CD4-positive, alpha-beta T cell treated with Interleukin-15 for 1 hour (primary cell): ENCODE measurements around the gene COA3.
"Not testable (repeated sequence)": the region's sequence is repeated elsewhere in the genome, so short reads cannot be mapped to it uniquely, and the experiment has no call there.

Source experiments
- DNase-seq: peaks from one replicate; pipeline ENCODE4 v3.0.0-alpha.2; 2020

COA3 gene

DNA sequence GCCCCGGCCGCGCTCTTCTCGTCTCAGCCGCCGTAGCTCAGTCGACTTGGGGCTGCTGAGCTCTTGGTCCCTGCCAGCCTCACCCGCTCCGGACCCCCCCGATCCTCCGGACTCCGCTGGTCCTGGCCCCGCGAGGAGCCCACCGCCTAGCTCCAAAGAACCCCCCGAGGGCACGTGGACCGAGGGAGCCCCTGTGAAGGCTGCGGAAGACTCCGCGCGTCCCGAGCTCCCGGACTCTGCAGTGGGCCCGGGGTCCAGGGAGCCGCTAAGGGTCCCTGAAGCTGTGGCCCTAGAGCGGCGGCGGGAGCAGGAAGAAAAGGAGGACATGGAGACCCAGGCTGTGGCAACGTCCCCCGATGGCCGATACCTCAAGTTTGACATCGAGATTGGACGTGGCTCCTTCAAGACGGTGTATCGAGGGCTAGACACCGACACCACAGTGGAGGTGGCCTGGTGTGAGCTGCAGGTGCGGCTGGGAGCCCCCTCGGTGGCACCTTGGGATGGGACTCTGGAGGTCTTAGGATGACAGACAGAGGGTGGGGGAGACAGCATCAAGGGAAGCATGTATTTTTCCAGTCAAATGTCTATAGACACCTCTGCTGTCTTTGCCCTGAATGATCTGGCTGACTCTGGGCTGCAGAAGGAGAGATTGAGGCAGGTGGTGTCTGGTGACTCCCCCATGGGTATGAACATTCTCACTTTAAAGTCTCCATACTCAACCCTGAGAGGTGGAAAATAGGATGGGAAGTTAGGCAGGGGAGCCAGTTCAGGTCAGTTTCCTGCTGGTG is 17.5 kb downstream of the COA3 start:
- DNase-seq: no peak

DNA sequence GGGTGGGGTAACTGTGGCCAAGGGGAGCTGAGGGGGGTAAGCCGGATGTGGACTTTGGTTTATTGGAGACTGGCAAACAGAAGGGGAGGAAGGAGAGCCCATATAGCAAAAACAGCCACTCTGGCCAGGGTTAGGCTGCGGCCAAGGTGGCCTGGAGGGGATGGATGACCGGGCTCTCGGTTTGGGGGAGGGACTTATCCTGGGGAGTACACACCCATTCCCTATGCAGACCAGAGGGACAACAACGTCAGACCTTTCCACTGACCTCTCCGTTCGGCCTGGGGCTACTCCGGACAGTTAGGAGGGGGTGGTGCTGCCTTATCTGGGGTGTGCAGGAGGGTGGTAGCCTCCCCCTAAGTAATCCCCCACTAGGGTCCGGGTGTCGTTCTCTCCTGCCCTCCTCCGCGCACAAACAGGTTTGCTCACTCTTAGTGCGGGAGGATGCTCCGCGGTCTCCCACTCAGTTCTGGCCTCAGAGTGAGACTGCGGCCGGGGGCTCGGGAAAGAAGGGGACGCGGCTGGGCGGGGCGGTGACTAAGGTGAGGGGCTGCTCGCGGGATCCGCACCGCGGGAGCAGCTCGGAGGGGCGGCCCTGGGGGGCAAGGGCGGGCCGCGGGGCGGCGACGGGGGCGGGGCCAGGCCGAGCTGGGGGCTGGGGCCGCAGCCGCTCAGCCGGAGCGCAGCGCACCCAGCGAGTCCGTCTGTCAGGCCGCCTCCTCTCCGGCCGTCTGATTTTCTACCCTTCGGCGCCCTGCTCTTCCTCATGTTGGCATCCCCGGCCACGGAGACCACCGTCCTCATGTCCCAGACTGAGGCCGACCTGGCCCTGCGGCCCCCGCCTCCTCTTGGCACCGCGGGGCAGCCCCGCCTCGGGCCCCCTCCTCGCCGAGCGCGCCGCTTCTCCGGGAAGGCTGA is 18.3 kb downstream of the COA3 start, which contains the start of gene WNK4:
Gene WNK4 (plus strand): TSS at position 675 of the 915 bp plus-strand sequence. CDS start 89 bp downstream, at position 764.
- no peak for DNase-seq

DNA sequence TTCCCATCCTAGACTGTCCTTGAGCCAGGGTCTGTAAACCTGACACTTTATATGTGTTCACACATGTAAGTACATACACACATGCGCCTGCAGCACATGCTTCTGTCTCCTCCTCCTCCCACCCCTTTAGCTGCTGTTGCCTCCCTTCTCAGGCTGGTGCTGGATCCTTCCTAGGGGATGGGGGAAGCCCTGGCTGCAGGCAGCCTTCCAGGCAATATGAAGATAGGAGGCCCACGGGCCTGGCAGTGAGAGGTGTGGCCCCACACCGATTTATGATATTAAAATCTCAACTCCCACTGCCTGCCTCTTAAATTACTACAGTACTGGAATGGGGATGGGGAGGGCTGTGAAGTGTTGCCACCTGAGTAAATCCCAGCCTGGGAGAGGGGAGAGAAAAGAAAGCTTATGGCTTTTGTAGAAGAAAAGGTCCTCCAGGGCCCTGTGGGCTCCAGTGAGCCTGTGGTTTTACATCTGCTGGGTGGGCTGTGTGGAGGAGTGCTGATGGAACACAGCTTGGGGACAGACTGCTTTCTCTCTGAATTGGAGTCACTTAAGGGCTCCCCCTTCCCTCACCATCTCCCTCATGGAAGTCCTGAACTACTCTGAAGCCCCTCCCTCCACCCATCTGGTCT is 19.1 kb downstream of the COA3 start:
- DNase-seq: no peak

DNA sequence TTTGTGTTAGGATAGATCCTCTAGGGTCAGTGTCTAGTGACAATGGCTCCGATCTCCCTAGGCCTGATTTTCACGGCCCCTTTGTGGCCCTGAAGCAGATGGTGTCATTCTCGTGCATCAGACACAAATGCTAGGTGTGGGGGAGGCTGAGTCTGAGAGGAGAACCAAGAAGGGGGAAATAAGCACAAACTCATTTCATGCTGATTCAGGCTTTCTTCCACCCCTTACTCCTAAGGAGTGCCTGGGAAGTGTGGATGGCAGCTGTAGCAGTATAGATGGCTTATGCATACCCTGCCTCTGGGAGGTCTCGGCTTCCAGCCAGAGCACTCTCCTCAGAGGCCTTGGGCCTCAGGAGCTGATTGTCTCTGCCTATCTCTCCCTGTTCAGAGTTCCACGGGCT is 19.9 kb downstream of the COA3 start:
- DNase-seq: no peak

DNA sequence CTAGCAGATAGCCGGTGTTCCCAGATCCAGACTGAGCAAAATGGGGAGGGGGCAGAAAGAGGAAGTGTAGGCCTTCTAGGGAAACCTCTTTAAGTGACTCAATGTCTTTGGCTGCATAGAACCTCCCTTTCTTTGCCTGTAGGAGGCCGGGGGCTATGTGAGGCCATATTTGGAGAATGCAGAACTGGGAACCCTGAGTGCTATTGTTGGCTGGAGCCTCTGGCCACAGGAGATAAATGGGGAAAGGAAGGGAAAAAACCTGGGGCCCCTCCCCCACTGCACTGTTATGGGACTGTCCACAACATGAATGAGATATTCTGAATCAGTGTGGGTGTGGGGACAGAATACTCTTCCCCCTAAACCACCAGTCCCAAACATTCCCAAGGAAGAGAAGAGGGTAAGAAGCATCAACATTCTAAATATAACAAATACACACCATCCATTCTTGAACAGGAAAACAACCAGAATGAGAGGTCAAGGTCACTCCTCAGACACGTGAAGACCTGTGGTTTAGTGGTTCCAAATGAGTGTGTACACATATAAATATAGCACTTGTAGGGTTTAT is 22.9 kb downstream of the COA3 start:
- DNase-seq: no peak

DNA sequence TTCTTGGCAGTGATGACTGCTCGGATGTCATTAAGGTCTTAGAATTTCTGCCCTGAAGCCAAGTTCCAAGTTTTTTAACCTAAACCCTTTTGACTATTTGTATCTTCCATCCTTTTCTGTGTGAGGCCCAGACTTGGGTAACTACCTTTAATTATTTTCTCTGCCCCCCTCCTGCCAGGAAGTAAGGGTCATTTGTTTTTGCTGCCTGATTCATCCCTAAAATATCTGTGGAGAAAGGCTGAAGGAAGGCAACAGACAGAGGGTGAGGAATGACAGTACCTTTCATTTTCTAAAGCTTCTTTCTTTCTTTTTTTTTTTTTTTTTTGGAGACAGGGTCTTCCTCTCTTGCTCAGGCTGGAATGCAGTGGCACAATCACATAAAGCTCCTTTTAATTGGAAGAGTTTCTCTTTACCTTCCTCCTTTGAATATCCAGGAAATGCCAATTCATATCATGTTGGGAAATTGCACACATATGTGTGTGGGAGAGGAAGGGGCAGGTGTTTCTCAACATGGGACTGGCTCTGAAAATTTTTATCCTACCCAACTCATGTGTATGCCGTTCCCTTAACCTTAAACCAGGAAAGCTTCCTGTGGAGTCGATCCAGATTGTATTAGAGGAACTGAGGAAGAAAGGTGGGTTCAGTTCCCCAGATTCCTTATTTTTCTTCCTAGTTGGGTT is 24.3 kb downstream of the COA3 start:
- DNase-seq: no peak

DNA sequence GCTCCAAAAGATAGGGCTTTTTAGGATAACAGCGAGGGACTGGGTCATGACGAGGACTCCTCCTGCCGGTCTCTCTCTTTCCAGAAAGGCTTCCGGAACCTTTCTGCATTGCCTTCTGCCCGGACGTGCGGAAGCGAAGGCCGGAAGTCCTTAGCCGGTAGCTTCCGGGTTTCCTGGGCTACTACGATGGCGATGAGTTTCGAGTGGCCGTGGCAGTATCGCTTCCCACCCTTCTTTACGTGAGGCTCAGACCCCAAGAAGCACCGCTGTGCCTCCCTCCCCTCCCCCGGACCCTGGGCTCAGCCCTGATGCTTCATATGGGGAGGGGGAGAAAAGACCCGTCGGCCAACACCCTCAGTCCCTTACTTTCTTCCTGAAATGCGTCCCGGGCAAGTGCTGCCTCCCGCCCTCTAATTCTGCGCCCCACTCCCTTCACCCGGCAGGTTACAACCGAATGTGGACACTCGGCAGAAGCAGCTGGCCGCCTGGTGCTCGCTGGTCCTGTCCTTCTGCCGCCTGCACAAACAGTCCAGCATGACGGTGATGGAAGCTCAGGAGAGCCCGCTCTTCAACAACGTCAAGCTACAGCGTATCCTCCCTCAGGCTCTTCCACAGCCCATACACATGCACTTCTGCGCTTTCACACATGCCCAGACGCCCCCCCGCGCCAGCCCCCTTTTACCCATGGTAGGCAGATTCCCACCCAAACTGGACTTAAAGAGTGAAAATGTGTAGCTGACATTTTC is 25.0 kb downstream of the COA3 start, which contains the start of gene VPS25:
Gene VPS25 (plus strand): TSS at position 160 of the 746 bp plus-strand sequence. CDS start 27 bp downstream, at position 187.
- peak; percentile 78 for DNase-seq

DNA sequence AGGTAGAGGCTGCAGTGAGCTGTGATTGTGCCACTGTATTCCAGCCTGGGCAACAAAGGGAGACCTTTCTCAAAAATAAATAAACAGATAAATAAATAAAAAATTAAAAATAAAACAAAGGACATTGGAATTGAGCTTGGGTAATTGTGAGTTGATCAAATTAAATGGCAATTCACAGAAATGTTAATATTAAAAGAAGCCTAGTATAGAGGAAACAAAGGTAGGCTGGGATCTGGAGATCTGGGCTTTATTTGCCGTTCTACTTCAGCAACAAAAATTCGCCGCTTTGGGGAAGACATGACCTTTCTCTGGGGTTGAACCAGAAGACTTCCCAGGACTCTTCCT is 25.6 kb downstream of the COA3 start:
- DNase-seq: no peak

DNA sequence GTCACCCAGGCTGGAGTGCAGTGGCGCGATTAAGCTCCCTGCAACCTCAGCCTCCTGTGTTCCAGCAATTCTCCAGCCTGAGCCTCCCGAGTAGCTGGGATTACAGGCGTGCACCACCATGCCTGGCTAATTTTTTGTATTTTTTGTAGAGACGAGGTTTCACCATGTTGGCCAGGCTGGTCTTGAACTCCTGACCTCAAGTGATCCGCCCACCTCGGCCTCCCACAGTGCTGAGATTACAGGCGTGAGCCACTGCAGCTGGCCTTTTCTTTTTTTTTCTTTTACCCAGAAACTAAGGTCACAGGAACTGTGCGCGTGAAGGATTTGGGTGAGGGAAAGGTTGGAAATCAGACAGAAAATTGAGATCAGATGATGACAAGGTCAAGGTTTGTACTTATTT is 28.5 kb downstream of the COA3 start:
- DNase-seq: not testable (repeated sequence)

DNA sequence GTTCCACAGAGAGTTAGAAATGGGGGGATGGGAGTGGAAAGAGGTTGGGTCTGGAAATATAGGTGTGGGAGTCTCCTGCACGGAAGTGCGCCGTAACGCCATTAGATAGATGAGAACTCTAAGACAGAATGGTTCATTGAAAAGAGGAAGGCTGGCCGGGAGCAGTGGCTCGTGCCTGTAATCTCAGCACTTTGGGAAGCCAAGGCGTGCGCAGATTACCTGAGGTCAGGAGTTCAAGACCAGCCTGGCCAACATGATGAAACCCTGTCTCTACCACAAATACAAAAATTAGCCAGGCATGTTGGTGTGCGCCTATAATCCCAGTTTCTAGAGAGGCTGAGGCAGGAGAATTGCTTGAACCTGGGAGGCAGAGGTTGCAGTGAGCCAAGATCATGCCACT is 30.5 kb downstream of the COA3 start:
- DNase-seq: not testable (repeated sequence)

DNA sequence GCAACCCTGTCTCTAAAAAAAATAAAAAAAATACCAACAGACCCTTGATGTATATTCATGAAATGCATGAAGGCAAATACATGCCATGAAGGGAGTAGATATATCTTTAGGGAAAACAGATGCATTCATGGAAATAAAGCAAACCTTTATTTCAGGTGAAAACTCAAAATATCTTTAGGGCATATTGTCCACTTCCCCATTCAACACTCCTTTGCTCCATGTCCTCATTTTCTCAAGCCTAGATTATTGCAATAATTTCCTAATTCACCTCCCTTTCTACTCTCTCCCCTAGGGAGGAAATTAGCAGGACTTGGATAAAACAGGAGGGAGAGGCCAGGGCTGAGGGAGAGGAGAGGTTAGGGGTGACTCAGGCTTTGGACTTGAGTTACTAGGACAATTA is 31.0 kb downstream of the COA3 start:
- no peak for DNase-seq

DNA sequence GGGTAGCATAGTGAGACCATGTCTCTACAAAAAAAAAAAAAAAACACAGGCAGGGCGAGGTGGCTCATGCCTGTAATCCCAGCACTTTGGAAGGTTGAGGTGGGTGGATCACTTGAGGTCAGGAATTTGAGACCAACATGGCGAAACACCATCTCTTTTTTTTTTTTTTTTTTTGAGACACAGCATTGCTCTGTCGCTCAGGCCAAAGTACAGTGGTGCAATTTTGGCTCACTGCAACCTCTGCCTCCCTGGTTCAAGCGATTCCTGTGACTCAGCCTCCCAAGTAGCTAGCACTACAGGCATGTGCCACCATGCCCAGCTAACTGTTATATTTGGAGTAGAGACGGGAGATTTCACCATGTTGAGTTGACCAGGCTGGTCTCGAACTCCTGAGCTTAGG is 32.4 kb downstream of the COA3 start:
- DNase-seq: no peak

DNA sequence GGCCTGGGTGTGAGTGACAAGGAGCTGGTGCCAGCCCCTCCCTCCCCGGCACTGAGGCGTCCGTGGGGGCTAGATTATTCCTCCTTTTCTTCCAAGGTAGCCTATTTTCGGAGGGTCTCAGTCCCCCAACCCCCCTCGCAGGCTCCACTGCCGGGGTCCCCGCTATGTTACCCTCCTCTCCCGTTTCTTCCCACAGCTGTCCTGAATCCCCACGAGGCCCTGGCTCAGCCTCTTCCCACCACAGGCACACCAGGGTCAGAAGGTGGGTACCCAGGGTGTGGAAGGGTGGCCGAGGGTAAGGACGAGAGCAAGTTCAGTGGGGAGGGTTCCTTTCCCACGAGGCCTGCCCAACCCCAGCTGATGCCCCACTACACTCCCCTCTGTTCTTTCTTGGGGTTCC is 36.9 kb downstream of the COA3 start:
- no peak for DNase-seq

DNA sequence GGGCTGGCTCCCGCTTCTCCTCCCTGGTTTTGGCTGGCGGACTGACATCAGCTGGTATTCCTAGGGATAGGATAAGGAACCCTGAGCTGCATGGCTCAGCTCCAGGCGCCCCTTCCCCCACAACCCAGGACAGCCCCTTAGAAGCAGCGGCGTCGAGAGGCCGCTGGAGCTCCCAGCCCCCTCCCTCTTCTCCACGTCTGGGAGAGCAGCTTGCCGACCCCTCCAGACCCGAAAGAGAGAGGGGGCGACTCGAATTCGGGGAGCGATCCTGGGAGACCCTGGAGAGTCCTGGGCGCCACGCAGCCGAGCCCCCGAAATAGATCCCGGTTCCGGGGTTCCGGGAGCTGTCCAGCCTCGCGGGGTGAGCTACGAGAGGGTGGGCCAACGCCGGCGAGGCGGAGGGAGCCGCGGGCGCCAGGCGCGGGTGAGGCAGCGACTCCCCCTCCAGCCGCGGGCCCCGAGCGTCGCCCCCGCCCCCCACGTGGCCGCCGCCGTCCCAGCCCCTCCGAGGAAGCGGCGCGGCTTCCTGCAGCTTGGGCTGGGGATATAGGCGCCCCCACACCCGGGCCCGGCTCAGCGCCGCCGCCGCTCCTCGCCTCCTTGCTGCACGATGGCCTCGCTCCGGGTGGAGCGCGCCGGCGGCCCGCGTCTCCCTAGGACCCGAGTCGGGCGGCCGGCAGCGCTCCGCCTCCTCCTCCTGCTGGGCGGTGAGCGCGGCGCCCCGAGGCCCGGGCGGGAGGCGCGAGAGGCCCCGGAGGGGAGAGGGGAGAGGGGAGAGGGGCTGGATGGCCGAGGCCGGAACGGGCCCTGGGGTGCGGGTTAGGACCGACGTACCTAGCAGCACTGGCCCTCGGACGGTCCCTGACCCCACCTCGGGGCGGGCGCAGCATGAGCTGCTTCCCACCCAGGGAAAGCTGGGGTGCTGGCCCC is 37.6 kb downstream of the COA3 start, which contains the start of gene RAMP2:
Gene RAMP2 (plus strand): TSS at position 576 of the 930 bp plus-strand sequence. CDS start 35 bp downstream, at position 611.
- no peak for DNase-seq

DNA sequence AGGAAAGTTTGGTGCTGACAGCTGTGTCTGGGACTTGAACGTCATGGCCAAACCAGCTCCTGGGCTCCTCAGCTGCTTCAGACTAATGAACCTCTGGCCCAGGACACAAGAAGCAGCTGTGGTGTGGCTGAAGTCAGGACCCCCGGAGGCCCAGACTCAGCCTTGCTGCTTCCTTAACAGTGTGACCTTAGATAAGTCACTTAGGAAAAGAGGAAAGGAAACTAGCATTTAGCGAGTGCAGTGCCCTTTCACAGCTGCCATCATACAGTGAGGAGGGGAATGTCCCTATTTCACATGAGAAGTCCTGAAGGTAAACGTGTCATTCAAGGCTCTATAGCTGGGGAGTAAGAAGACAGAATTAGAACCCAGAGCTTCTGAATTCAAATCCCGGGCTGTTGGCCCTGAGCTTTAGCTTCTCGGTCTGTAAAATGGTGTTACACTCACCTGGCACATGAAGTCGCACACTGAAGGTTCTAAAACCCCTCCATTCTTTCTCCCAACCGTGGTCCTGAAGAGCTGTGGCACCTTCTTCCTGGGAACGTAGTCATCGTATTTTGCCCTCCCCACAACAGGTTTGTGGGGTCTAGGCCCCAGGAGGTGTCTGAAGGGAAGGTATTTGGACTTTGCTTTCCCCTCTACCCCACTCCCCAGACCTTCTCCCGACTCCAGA is 38.4 kb downstream of the COA3 start:
- peak; percentile 38 for DNase-seq

DNA sequence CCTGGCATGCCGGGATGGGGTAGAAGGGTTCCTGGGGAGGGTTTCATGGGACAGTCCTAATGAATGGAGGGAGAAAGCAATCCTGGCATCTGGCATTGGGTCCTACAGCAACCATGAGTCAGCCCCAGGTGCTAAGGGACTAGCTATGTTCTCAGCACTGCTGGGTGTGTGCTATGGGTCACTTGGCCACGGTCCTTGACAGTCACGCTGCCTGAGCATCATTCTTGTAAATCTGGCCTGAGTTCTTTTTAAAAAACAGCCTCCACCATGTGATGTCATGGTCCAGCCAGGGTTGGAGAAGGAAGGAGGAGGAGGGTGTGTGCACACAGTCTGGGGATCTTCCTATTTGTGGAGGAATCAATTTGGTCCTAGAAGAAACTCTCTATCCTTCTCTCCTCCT is 43.7 kb downstream of the COA3 start:
- DNase-seq: no peak

DNA sequence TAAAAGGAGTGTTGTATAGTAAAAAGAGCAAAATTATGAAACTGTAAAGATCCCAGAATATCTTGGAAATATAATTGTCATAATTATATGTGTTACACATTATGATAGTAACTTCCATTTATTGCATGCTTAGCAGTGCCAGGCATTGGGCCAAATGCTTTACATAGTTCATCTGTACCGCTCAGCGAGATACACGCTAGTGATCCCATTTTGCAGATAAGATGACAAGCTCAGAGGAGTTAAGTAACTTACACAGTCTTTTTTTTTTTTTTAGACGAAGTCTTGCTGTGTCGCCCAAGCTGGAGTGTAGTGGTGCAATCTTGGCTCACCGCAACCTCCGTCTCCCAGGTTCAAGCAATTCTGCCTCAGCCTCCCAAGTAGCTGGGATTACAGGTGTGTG is 46.9 kb downstream of the COA3 start:
- DNase-seq: no peak

DNA sequence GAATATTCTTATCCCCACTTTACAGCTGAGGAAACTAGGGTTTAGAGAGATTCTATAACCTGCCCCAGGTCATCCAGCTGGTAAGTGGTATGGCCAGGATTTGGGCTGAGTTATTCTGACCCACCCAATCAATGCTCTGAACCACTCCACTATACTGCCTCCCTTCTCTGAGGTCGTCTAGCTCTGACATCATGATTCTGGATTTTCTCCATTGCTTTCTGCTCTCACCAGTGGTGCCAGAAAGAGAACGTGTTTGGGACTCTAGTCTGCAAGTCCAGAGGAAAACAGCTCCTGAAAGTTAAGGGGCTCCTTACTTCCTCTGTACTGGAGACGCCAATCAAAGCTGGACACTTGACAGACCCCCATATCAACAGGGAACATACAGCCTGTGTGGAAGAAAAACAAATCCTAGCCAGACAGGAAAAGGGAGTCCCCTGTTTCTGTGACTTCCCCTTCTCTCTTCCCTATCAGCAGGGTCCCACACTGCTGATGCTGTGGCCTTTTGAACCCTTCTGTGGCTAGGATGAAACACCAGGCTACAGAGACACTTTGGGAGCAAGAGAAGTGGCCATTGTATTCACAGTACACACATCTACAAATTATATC is 47.7 kb downstream of the COA3 start:
- no peak for DNase-seq
